Measurements from ENCODE around the gene CRB2. TPM values are rescaled to one million over a fixed set of nuclear protein-coding genes. Genes with fewer than 3 reads are reported as not detected.

Gene CRB2
- total and polyA plus RNA-seq, 7 donors, result 0.01 to 0.05 (median 0.03) TPM; not detected in 4

GRCh38 chr9:123368023-123368422 is 12.0 kb downstream of the CRB2 start:
- no peaks in the 10 kb centered on the region for H3K9me3 ChIP-seq
- peaks cover 0 to 49% (median 21%) of the 10 kb centered on the region in 3 donors for H3K27me3 ChIP-seq (ENCODE audit: insufficient read depth in 3 of 3, low read length in 2 of 3)
- no peaks in the 10 kb centered on the region for H3K36me3 ChIP-seq (ENCODE audit: insufficient read depth in 1 of 2, low read depth in 1 of 2)
- no peak for DNase-seq
- TF ChIP-seq, protein P1, sequence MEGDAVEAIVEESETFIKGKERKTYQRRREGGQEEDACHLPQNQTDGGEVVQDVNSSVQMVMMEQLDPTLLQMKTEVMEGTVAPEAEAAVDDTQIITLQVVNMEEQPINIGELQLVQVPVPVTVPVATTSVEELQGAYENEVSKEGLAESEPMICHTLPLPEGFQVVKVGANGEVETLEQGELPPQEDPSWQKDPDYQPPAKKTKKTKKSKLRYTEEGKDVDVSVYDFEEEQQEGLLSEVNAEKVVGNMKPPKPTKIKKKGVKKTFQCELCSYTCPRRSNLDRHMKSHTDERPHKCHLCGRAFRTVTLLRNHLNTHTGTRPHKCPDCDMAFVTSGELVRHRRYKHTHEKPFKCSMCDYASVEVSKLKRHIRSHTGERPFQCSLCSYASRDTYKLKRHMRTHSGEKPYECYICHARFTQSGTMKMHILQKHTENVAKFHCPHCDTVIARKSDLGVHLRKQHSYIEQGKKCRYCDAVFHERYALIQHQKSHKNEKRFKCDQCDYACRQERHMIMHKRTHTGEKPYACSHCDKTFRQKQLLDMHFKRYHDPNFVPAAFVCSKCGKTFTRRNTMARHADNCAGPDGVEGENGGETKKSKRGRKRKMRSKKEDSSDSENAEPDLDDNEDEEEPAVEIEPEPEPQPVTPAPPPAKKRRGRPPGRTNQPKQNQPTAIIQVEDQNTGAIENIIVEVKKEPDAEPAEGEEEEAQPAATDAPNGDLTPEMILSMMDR (IDR thresholded peaks at IDR 0.05), result no peak
- ATAC-seq, result no peak
- intact Hi-C loops (cut with DNase I), result no loop called here
- H3K27ac ChIP-seq, result no peak overlapping the region
- WGBS, 3 donors, result 72 to 81% (median 74%) methylated on average over 10 of the region's 10 CpGs
- H3K4me3 ChIP-seq, result no peak overlapping the region
- no peaks in the 10 kb centered on the region for H3K4me1 ChIP-seq

DNA sequence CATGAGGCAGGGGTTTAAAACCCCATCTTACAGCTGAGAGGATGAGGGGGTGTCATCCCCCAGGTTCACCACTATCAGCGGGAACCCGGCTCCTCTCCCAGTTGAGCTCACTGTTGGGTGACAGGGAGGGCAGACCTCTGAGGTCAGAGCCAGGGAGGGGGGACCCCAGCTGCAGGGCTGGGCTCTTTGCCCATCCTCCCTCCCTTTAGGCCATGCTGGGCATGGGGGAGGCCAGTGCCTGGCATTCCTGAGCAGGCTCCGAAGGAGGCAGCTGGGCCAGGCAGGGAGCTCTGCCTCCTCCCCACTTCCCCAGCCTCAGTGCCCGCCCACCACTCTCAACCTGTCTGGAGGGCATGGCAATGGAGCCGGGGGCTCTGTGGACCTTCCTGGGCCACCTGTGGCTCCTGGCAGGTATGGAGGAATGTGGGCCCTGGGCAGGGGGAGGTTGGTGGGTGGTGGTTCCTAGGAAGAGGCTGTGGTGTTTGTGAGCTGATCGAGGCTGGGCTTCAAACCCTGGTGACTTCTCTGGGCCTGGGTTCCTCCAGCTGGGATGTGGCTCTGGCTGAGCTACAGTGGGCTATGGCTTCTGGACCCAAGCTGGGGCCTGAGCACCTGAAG is 12.6 kb downstream of the CRB2 start:
- TF ChIP-seq, protein P1 (IDR thresholded peaks at IDR 0.05), result no peak

DNA sequence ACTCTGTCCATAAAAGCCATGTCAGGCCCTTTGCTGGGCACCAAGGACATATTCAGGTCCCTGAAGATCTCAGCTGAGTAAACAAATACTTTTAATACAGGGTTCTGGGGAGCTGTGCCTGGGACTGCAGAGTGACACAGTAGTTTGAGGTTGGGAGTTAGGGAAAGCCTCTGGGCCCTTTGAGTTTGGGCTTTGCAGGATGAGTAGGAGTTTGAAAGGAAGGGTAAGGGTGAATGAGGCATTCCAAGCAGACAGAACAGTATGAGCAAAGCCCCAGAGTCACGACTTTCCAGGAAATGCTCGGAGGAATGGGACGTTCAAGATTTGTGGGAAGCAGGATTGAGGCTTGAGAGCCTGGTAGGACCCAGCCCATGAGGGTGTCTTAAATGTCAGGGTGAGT is 13.3 kb downstream of the CRB2 start:
- 64 to 76% (median 76%) methylated on average over 3 of the region's 3 CpGs for WGBS, 3 donors
- no peaks in the 10 kb centered on the region for H3K36me3 ChIP-seq (ENCODE audit: insufficient read depth in 1 of 2, low read depth in 1 of 2)
- H3K9me3 ChIP-seq, result no peaks in the 10 kb centered on the region
- no peak overlapping the region for H3K27ac ChIP-seq
- TF ChIP-seq, protein P1 (IDR thresholded peaks at IDR 0.05), result no peak
- H3K4me3 ChIP-seq, result no peak overlapping the region
- DNase-seq (no peak), ATAC-seq (no peak)
- H3K4me1 ChIP-seq, result no peaks in the 10 kb centered on the region
- intact Hi-C loops (cut with DNase I), result no loop called here
- peaks cover 0 to 61% (median 26%) of the 10 kb centered on the region in 3 donors for H3K27me3 ChIP-seq (ENCODE audit: insufficient read depth in 3 of 3, low read length in 2 of 3)

More for the DNA sequence above, 12.6 kb downstream of the CRB2 start:
- Histone ChIP-seq H3K36me3 (ENCODE audit: insufficient read depth in 1 of 2, low read depth in 1 of 2) (no peaks in the 10 kb centered on the region), H3K4me1 (no peaks in the 10 kb centered on the region), H3K27ac (no peak overlapping the region), H3K27me3 (ENCODE audit: insufficient read depth in 3 of 3, low read length in 2 of 3) (peaks cover 0 to 55% (median 26%) of the 10 kb centered on the region in 3 donors), H3K9me3 (no peaks in the 10 kb centered on the region), H3K4me3 (no peak overlapping the region)
- no peak for ATAC-seq
- DNase-seq, result no peak
- intact Hi-C loops (cut with DNase I), result no loop called here
- WGBS, 3 donors, result 59 to 64% (median 61%) methylated on average over 6 of the region's 6 CpGs

GRCh38 chr9:123370108-123370507 is 14.1 kb downstream of the CRB2 start:
- Histone ChIP-seq H3K4me3 (no peak overlapping the region), H3K9me3 (no peaks in the 10 kb centered on the region), H3K27ac (no peak overlapping the region), H3K36me3 (ENCODE audit: insufficient read depth in 1 of 2, low read depth in 1 of 2) (no peaks in the 10 kb centered on the region), H3K27me3 (ENCODE audit: insufficient read depth in 3 of 3, low read length in 2 of 3) (peaks cover 0 to 69% (median 26%) of the 10 kb centered on the region in 3 donors), H3K4me1 (no peaks in the 10 kb centered on the region)
- intact Hi-C loops (cut with DNase I), result no loop called here
- ATAC-seq, result no peak
- DNase-seq, result no peak
- 88 to 92% (median 88%) methylated on average over 13 of the region's 13 CpGs for WGBS, 3 donors
- TF ChIP-seq, protein P1 (IDR thresholded peaks at IDR 0.05), result no peak

Data from psoas muscle (tissue), 8 donors.